NCI-H446 treated with DMSO at 0.1 percent for 48 hours (cell line): Measurements from ENCODE around the gene ST6GALNAC3.

Experiments
- DNase-seq: peaks from one replicate; lab custom pipeline; 2025; lab: John Stamatoyannopoulos, UW

ST6GALNAC3 gene

GRCh38 chr1:76433526-76433925 lies 359.0 kb downstream of the ST6GALNAC3 start:
- no peak for DNase-seq

- DNase-seq, result no peak
Measured at GRCh38 chr1:76443217-76443616, 368.7 kb downstream of the ST6GALNAC3 start.

- no peak for DNase-seq
Measured at GRCh38 chr1:76444773-76445172, 370.2 kb downstream of the ST6GALNAC3 start.

- no peak for DNase-seq
Measured at GRCh38 chr1:76450229-76450628, 375.7 kb downstream of the ST6GALNAC3 start.

- no peak for DNase-seq
Measured at GRCh38 chr1:76463278-76463677, 388.7 kb downstream of the ST6GALNAC3 start.

- DNase-seq, result no peak
Measured at GRCh38 chr1:76463849-76464248, 389.3 kb downstream of the ST6GALNAC3 start.

GRCh38 chr1:76465030-76465429 lies 390.5 kb downstream of the ST6GALNAC3 start:
- no peak for DNase-seq

- DNase-seq, result no peak
Measured at GRCh38 chr1:76470166-76470565, 395.6 kb downstream of the ST6GALNAC3 start.

GRCh38 chr1:76471536-76471935 lies 397.0 kb downstream of the ST6GALNAC3 start:
- DNase-seq, result no peak

GRCh38 chr1:76473591-76473990 lies 399.0 kb downstream of the ST6GALNAC3 start:
- DNase-seq, result no peak

GRCh38 chr1:76474922-76475321 lies 400.4 kb downstream of the ST6GALNAC3 start:
- no peak for DNase-seq

- no peak for DNase-seq
Measured at GRCh38 chr1:76477156-76477555, 402.6 kb downstream of the ST6GALNAC3 start.

- DNase-seq, result no peak
Measured at GRCh38 chr1:76480827-76481226, 406.3 kb downstream of the ST6GALNAC3 start.

GRCh38 chr1:76481672-76482071 lies 407.1 kb downstream of the ST6GALNAC3 start:
- no peak for DNase-seq

- no peak for DNase-seq
Measured at GRCh38 chr1:76482272-76482671, 407.7 kb downstream of the ST6GALNAC3 start.

GRCh38 chr1:76491737-76492136 lies 417.2 kb downstream of the ST6GALNAC3 start:
- no peak for DNase-seq

- no peak for DNase-seq
Measured at GRCh38 chr1:76492752-76493430, 418.3 kb downstream of the ST6GALNAC3 start.

GRCh38 chr1:76494807-76495206 lies 420.3 kb downstream of the ST6GALNAC3 start:
- no peak for DNase-seq

GRCh38 chr1:76496871-76497270 lies 422.3 kb downstream of the ST6GALNAC3 start:
- peak; percentile 72 for DNase-seq

- no peak for DNase-seq
Measured at GRCh38 chr1:76500116-76500515, 425.6 kb downstream of the ST6GALNAC3 start.

- DNase-seq, result no peak
Measured at GRCh38 chr1:76501136-76501535, 426.6 kb downstream of the ST6GALNAC3 start.

GRCh38 chr1:76501586-76502219 lies 427.2 kb downstream of the ST6GALNAC3 start:
- DNase-seq, result no peak

- no peak for DNase-seq
Measured at GRCh38 chr1:76503100-76503499, 428.6 kb downstream of the ST6GALNAC3 start.

- DNase-seq, result no peak
Measured at GRCh38 chr1:76503736-76504135, 429.2 kb downstream of the ST6GALNAC3 start.
